ENCODE data around the gene WWC1.

The WWC1 gene

DNA sequence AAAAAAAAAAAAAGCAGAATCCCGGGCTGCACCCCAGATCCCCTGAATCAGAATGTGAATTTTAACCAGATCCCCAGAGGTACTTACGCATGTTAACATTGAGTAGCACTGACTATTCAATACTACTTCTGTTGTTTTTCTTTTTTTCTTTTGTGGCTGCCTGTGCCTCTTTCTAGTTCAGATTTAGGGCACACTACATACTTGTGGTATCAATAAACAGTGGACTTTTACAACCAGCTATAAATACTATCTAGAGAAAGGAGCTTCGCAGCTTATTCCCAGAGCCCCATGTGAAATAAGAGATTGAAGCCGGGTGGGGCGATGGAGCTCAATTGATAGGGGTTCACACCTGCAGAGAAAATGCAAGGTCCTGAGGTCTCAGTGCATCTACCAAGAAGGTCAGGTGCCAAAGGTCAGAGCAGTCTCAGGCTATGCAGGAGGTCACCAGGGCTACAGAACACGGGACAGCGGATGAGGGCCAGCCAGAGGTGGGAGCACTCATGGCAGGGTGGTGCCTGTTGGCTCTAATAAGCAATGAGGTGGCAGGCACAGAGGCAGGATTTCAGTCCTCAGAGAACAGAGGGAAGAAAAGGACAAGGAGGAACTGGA, 22.3 kb downstream of the WWC1 start:
- CTCF ChIA-PET, result no interaction called here
- no peak for DNase-seq (ENCODE audit: extremely low spot score)
- no peak for TF ChIP-seq CTCF (IDR thresholded peaks at IDR 0.05; ENCODE audit: control extremely low read depth, extremely low read depth, low read depth, missing control alignments)
- POLR2A ChIA-PET, result no interaction called here

GRCh38 chr5:168314735-168315411, 23.4 kb downstream of the WWC1 start:
- POLR2A ChIA-PET, result no interaction called here
- DNase-seq (ENCODE audit: extremely low spot score), result no peak
- CTCF ChIA-PET, result interaction anchor here (1.1 kb wide), 1 partner anchor 12 kb away, joined by 3 read pairs; no protein-coding TSS in a partner anchor
- no peak for TF ChIP-seq CTCF (IDR thresholded peaks at IDR 0.05; ENCODE audit: control extremely low read depth, extremely low read depth, low read depth, missing control alignments)

- TF ChIP-seq CTCF (IDR thresholded peaks at IDR 0.05; ENCODE audit: control extremely low read depth, extremely low read depth, low read depth, missing control alignments), result no peak
- DNase-seq (ENCODE audit: extremely low spot score), result no peak
- CTCF ChIA-PET, result interaction anchor here (1.1 kb wide), 1 partner anchor 13 kb away, joined by 3 read pairs; no protein-coding TSS in a partner anchor
- POLR2A ChIA-PET, result no interaction called here
Measured at GRCh38 chr5:168315416-168316138, 24.1 kb downstream of the WWC1 start.

- CTCF ChIA-PET, result no interaction called here
- no peak for TF ChIP-seq CTCF (IDR thresholded peaks at IDR 0.05; ENCODE audit: control extremely low read depth, extremely low read depth, low read depth, missing control alignments)
- POLR2A ChIA-PET, result no interaction called here
- DNase-seq (ENCODE audit: extremely low spot score), result no peak
Measured at GRCh38 chr5:168316139-168316578, 24.7 kb downstream of the WWC1 start.

GRCh38 chr5:168317096-168317520, 25.7 kb downstream of the WWC1 start:
- no peak for TF ChIP-seq CTCF (IDR thresholded peaks at IDR 0.05; ENCODE audit: control extremely low read depth, extremely low read depth, low read depth, missing control alignments)
- ChIA-PET POLR2A (no interaction called here), CTCF (interaction anchor here (1.4 kb wide), 1 partner anchor 48 kb away, joined by 5 read pairs; no protein-coding TSS in a partner anchor)
- no peak for DNase-seq (ENCODE audit: extremely low spot score)

- ChIA-PET CTCF (interaction anchor here (1.4 kb wide), 1 partner anchor 48 kb away, joined by 5 read pairs; no protein-coding TSS in a partner anchor), POLR2A (no interaction called here)
- TF ChIP-seq CTCF (IDR thresholded peaks at IDR 0.05; ENCODE audit: control extremely low read depth, extremely low read depth, low read depth, missing control alignments), result no peak
- no peak for DNase-seq (ENCODE audit: extremely low spot score)
Measured at GRCh38 chr5:168317521-168318147, 26.2 kb downstream of the WWC1 start.

Data from GM10248 (cell line).